H1 (cell line): ENCODE measurements around the gene ERFE.

Experiments
- CREB1 ChIP-seq: IDR thresholded peaks from 2 replicates; pipeline ENCODE4 v1.6.1; 2012; ENCODE audit warnings: inconsistent platforms
- CTCF ChIP-seq, 3 experiments: IDR thresholded peaks; 1 replicate in 2 of 3; 2 replicates in 1 of 3; pipeline versions ENCODE4 v1.5.1 to v1.6.1; 2011; ENCODE audit warnings: low read length in 3 of 3, mild to moderate bottlenecking in 3 of 3, inconsistent platforms in 2 of 3, low read depth in 1 of 3, moderate library complexity in 1 of 3; ENCODE audit not compliant: insufficient read depth in 1 of 3; ENCODE audit errors: control extremely low read depth in 1 of 3
- JUN ChIP-seq: IDR thresholded peaks from 2 replicates; pipeline ENCODE4 v1.6.1; 2011; ENCODE audit warnings: low read depth, mild to moderate bottlenecking, improper control_type of control experiment, low read length
- RAD21 ChIP-seq, 2 experiments: IDR thresholded peaks in 1 of 2; conservative IDR thresholded peaks in 1 of 2; 2 replicates each; pipeline ENCODE4 v1.6.1; 2011; ENCODE audit warnings: low read depth in 2 of 2, low read length in 2 of 2, improper control_type of control experiment in 1 of 2, inconsistent platforms in 1 of 2, mild to moderate bottlenecking in 1 of 2, moderate library complexity in 1 of 2
- SIN3A ChIP-seq, 2 experiments: IDR thresholded peaks in 1 of 2; conservative IDR thresholded peaks in 1 of 2; 2 replicates each; pipeline ENCODE4 v1.6.1; 2011 to 2012; ENCODE audit warnings: low read length in 2 of 2, improper control_type of control experiment in 1 of 2, low read depth in 1 of 2, mild to moderate bottlenecking in 1 of 2

- TF ChIP-seq SIN3A (conservative IDR thresholded peaks at IDR 0.05 in 1 of 2, IDR thresholded peaks at IDR 0.05 in 1 of 2; ENCODE audit: low read depth in 1 of 2, low read length in 2 of 2) (no peak), RAD21 (IDR thresholded peaks at IDR 0.05 in 1 of 2, conservative IDR thresholded peaks at IDR 0.05 in 1 of 2; ENCODE audit: low read depth in 2 of 2, low read length in 2 of 2) (no peak), CTCF (IDR thresholded peaks at IDR 0.05; ENCODE audit: control extremely low read depth in 1 of 3, insufficient read depth in 1 of 3, low read depth in 1 of 3, low read length in 3 of 3) (no peak), JUN (no peak), CREB1 (no peak)
Observed at GRCh38 chr2:238203973-238204683, 45.4 kb downstream of the ERFE start.
